ENCODE results near the gene DIPK1B.

The DIPK1B gene

GRCh38 chr9:136769710-136770191 lies 57.4 kb downstream of the DIPK1B start:
- peak; percentile 69 for DNase-seq (ENCODE audit: low spot score)

- no peak for DNase-seq (ENCODE audit: low spot score)
Observed at GRCh38 chr9:136771907-136772415, 59.6 kb downstream of the DIPK1B start.

- peak; percentile 16 for DNase-seq (ENCODE audit: low spot score)
Observed at GRCh38 chr9:136773386-136774044, 61.1 kb downstream of the DIPK1B start.
